Ovary (tissue), 9 donors: ENCODE data around the gene OR11L1. TPM values are rescaled to one million over a fixed set of nuclear protein-coding genes. Genes with fewer than 3 reads are reported as not detected.

Experiments
- DNase-seq, 5 donors: peaks; one replicate each; pipeline ENCODE4 v3.0.0-alpha.2; 2019 to 2020
- H3K27ac ChIP-seq, 2 donors: fragments of 200-600 bp; one replicate each; pipeline versions ENCODE4 v1.5.1 to v1.8.0; 2019 to 2022
- H3K27me3 ChIP-seq: fragments of 200-600 bp; one replicate; pipeline ENCODE4 v1.8.0; 2022
- H3K36me3 ChIP-seq: fragments of 200-600 bp; sonication (generic); one replicate; pipeline ENCODE4 v1.5.1; 2019
- H3K4me1 ChIP-seq: one replicate; pipeline ENCODE4 v1.8.1; 2013; ENCODE audit warnings: mild to moderate bottlenecking, moderate library complexity; ENCODE audit not compliant: insufficient read depth
- H3K4me3 ChIP-seq: fragments of 200-600 bp; sonication (generic); one replicate; pipeline ENCODE4 v1.5.1; 2017
- H3K9me3 ChIP-seq, 2 donors: fragments of 200-600 bp in 1 of 2; sonication (generic) in 1 of 2; one replicate each; pipeline versions ENCODE4 v1.5.1 to v1.8.1; 2013 to 2019; ENCODE audit warnings: mild to moderate bottlenecking in 1 of 2, moderate library complexity in 1 of 2
- EP300 ChIP-seq: sonication (generic); formaldehyde crosslinking; IDR thresholded peaks from one replicate; pipeline ENCODE4 v1.6.1; 2017; ENCODE audit warnings: antibody characterized with exemption
- POLR2A ChIP-seq: fragments of 450-650 bp; IDR thresholded peaks from one replicate; pipeline ENCODE4 v1.6.1; 2017; ENCODE audit warnings: antibody characterized with exemption, mild to moderate bottlenecking, moderate library complexity
- WGBS, 3 donors: extraction: QIAGEN DNeasy Blood & Tissue Kit in 1 of 3; methylation state at CpG; one replicate each; pipeline versions ENCODE4 v1.1.5 to v1.1.7; 2013 to 2017; 5-methylcytosine and 5-hydroxymethylcytosine counted together
- intact Hi-C, 4 donors: fragments of 100-400 bp; cut with DNase I; formaldehyde crosslinking; loops; one replicate each; pipeline versions ENCODE4 v1.11.0 to v1.15.1; 2022 to 2023
- polyA plus RNA-seq, 2 donors: library from polyadenylated mRNA; stranded (reverse); fragments of 200-250 nt in 1 of 2; fragments of 350-450 nt in 1 of 2; fragmentation: Illumina TruSeq in 1 of 2; extraction: RNeasy Lipid Tissue Mini Kit (QIAGEN cat#74804) in 1 of 2; gene quantifications; one replicate each; pipeline ENCODE4 v1.2.3, GENCODE V29; 2013 to 2014
- total RNA-seq, 7 donors: library from RNA; depleted of rRNA in 2 of 7; stranded (reverse); fragments of >200 nt in 2 of 7; fragmentation: NEBNext Ultra II Directional in 3 of 7; extraction: Animal tissue kit (Norgen Biotek cat#: 25700) in 3 of 7; gene quantifications; one replicate each; pipeline versions ENCODE4 v1.1.0 to v1.2.4, GENCODE V29; 2016 to 2023
- TF ChIP-seq, protein P1 (sequence below), 3 donors: fragments of 450-650 bp in 2 of 3; fragments of 200-600 bp in 1 of 3; IDR thresholded peaks; one replicate each; pipeline versions ENCODE4 v1.5.1 to v1.8.0; 2016 to 2022; ENCODE audit warnings: antibody characterized with exemption in 3 of 3, mild to moderate bottlenecking in 1 of 3
- donor health status: DM: no; HTN: no; CAD: no; lungs with moderate emphysema.
- donor health status: DM: no; HTN: no; CAD: no.
- donor health status: Bipolar disorder and iron deficiency.
- donor health status: DM: yes; HTN: yes; CAD: no.
- donor health status: DM: no; HTN: no; CAD: no.
- donor health status: DM: yes; HTN: yes; CAD: no.

Gene OR11L1
- total and polyA plus RNA-seq, 9 donors = not detected

GRCh38 chr1:247833601-247834000 is 8.1 kb downstream of the OR11L1 start:
- Histone ChIP-seq H3K4me1 (no peaks in the 10 kb centered on the region), H3K27ac (no peak overlapping the region), H3K36me3 (no peaks in the 10 kb centered on the region), H3K9me3 (no peaks in the 10 kb centered on the region), H3K27me3 (no peaks in the 10 kb centered on the region), H3K4me3 (no peak overlapping the region)
- 61 to 65% (median 63%) methylated on average over 6 of the region's 6 CpGs for WGBS, 3 donors
- TF ChIP-seq EP300 = no peak
- no peak for TF ChIP-seq POLR2A
- TF ChIP-seq, protein P1, sequence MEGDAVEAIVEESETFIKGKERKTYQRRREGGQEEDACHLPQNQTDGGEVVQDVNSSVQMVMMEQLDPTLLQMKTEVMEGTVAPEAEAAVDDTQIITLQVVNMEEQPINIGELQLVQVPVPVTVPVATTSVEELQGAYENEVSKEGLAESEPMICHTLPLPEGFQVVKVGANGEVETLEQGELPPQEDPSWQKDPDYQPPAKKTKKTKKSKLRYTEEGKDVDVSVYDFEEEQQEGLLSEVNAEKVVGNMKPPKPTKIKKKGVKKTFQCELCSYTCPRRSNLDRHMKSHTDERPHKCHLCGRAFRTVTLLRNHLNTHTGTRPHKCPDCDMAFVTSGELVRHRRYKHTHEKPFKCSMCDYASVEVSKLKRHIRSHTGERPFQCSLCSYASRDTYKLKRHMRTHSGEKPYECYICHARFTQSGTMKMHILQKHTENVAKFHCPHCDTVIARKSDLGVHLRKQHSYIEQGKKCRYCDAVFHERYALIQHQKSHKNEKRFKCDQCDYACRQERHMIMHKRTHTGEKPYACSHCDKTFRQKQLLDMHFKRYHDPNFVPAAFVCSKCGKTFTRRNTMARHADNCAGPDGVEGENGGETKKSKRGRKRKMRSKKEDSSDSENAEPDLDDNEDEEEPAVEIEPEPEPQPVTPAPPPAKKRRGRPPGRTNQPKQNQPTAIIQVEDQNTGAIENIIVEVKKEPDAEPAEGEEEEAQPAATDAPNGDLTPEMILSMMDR (IDR thresholded peaks at IDR 0.05) = no peak
- no peak for DNase-seq
- intact Hi-C loops = no loop called here

DNA sequence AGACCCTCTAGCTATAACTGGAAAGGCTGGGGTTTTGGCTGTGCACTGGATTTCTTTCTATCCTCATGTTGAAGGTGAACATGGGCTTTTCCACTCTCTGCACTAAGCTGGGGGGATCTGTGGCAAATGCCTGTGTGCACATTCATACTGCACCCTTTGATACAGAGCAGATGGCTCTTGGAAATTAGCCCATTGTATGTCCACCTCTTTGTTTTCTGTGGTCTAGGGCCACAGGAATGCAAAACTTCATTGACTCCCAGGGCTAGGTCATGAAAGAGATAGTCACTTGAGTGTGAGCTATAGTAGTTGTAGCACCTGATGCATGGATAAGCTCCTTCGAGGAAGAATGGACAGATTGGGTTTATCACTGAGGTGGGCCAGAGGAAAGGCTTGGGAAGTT is 12.0 kb downstream of the OR11L1 start:
- no peak for DNase-seq
- Histone ChIP-seq H3K36me3 (no peaks in the 10 kb centered on the region), H3K9me3 (no peaks in the 10 kb centered on the region), H3K27me3 (no peaks in the 10 kb centered on the region), H3K27ac (no peak overlapping the region), H3K4me1 (no peaks in the 10 kb centered on the region), H3K4me3 (no peak overlapping the region)
- intact Hi-C loops = no loop called here
- no peak for TF ChIP-seq EP300
- TF ChIP-seq, protein P1 (IDR thresholded peaks at IDR 0.05) = no peak
- no peak for TF ChIP-seq POLR2A
- WGBS, 3 donors = 0 to 37% (median 0%) methylated on average over 1 of the region's 1 CpG

GRCh38 chr1:247825362-247825761 is 16.3 kb downstream of the OR11L1 start:
- no peaks in the 10 kb centered on the region for H3K36me3 ChIP-seq
- no peak for DNase-seq
- H3K27ac ChIP-seq = no peak overlapping the region
- WGBS, 3 donors = 84 to 86% (median 85%) methylated on average over 13 of the region's 13 CpGs
- TF ChIP-seq POLR2A = no peak
- TF ChIP-seq, protein P1 (IDR thresholded peaks at IDR 0.05) = no peak
- TF ChIP-seq EP300 = no peak
- H3K4me1 ChIP-seq = no peaks in the 10 kb centered on the region
- no peaks in the 10 kb centered on the region for H3K9me3 ChIP-seq
- H3K4me3 ChIP-seq = no peak overlapping the region
- intact Hi-C loops = no loop called here
- no peaks in the 10 kb centered on the region for H3K27me3 ChIP-seq

GRCh38 chr1:247824023-247824422 is 17.7 kb downstream of the OR11L1 start, which contains the start of gene OR14A16:
Gene OR14A16 (minus strand): TSS chr1:247824119. CDS start chr1:247815729, 8,390 bp downstream.
- Histone ChIP-seq H3K36me3 (no peaks in the 10 kb centered on the region), H3K4me3 (no peak within 1 kb of the TSS), H3K4me1 (no peaks in the 10 kb centered on the region), H3K27ac (no peak within 1 kb of the TSS), H3K9me3 (no peaks in the 10 kb centered on the region), H3K27me3 (no peaks in the 10 kb centered on the region)
- WGBS, 3 donors = 50 to 52% (median 51%) methylated on average over 6 of the region's 6 CpGs
- TF ChIP-seq EP300 = no peak
- TF ChIP-seq POLR2A = no peak
- TF ChIP-seq, protein P1 (IDR thresholded peaks at IDR 0.05) = no peak
- intact Hi-C loops = no loop called here
- no peak for DNase-seq

DNA sequence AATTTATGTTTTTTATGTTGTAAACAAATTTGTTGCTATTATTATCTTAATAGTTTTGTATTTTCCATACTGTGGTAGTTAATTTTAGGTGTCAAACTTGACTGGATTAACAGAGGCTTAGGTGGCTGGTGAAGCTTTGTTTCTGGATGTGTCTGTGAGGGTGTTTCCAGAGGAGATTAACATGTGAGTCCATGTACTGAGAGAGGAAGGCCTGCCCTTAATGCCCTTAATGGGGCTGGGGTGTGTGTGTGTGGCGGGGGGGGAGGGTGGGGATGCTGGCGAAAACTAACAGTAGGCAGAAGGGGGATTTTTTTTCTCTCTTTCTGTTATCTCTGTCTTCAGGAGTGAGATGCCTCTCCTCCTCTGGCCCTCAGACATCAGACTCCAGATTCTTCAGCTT is 19.6 kb downstream of the OR11L1 start:
- Histone ChIP-seq H3K27ac (no peak overlapping the region), H3K36me3 (no peaks in the 10 kb centered on the region), H3K9me3 (no peaks in the 10 kb centered on the region), H3K4me3 (no peak overlapping the region), H3K4me1 (no peaks in the 10 kb centered on the region), H3K27me3 (no peaks in the 10 kb centered on the region)
- WGBS, 3 donors = 37 to 47% (median 46%) methylated on average over 2 of the region's 2 CpGs
- intact Hi-C loops = no loop called here
- TF ChIP-seq, protein P1 (IDR thresholded peaks at IDR 0.05) = no peak
- no peak for TF ChIP-seq POLR2A
- TF ChIP-seq EP300 = no peak
- DNase-seq = no peak
